Thoracic aorta (tissue), 2 donors: ENCODE data around the gene SCAMP5. TPM values are rescaled to one million over a fixed set of nuclear protein-coding genes. Genes with fewer than 3 reads are reported as not detected.

Experiments
- ATAC-seq: fragments of 150-250 bp; one replicate; pipeline ENCODE4 v1.8.0; 2017; ENCODE audit warnings: low read depth; ENCODE audit not compliant: insufficient number of reproducible peaks, low FRiP score
- DNase-seq: peaks from one replicate; pipeline ENCODE4 v3.0.0-alpha.2; 2020; ENCODE audit warnings: low spot score
- H3K27ac ChIP-seq, 2 donors: fragments of 200-600 bp; sonication (generic); 1 replicate in 1 of 2; 2 replicates in 1 of 2; pipeline ENCODE4 v1.5.1; 2016; ENCODE audit warnings: mild to moderate bottlenecking in 2 of 2, moderate library complexity in 2 of 2
- H3K27me3 ChIP-seq: fragments of 200-600 bp; sonication (generic); replicated peaks from 2 replicates; pipeline ENCODE4 v1.6.0; 2016; ENCODE audit warnings: mild to moderate bottlenecking; ENCODE audit not compliant: insufficient read depth
- H3K36me3 ChIP-seq: fragments of 200-600 bp; sonication (generic); one replicate; pipeline ENCODE4 v1.5.1; 2016
- H3K4me1 ChIP-seq, 2 donors: fragments of 200-600 bp; sonication (generic); 1 replicate in 1 of 2; 2 replicates in 1 of 2; pipeline versions ENCODE4 v1.5.1 to v1.6.0; 2016; ENCODE audit warnings: low read depth in 2 of 2, mild to moderate bottlenecking in 1 of 2; ENCODE audit not compliant: control insufficient read depth in 1 of 2
- H3K4me3 ChIP-seq: fragments of 200-600 bp; sonication (generic); 2 replicates; pipeline ENCODE4 v1.5.1; 2016; ENCODE audit warnings: mild to moderate bottlenecking
- H3K9me3 ChIP-seq: fragments of 200-600 bp; sonication (generic); 2 replicates; pipeline ENCODE4 v1.5.1; 2016
- total RNA-seq, 2 donors: library from RNA; depleted of rRNA; stranded (reverse); fragments of >200 nt; gene quantifications; one replicate each; pipeline versions ENCODE4 v1.1.0 to v1.2.3, GENCODE V29; 2016
- TF ChIP-seq, protein P1 (sequence below): fragments of 200-600 bp; sonication (generic); IDR thresholded peaks from one replicate; pipeline ENCODE4 v1.5.1; 2019; ENCODE audit warnings: antibody characterized with exemption

The SCAMP5 gene
- total RNA-seq, 2 donors from 2014 or later: 1.5 to 3.5 TPM

DNA sequence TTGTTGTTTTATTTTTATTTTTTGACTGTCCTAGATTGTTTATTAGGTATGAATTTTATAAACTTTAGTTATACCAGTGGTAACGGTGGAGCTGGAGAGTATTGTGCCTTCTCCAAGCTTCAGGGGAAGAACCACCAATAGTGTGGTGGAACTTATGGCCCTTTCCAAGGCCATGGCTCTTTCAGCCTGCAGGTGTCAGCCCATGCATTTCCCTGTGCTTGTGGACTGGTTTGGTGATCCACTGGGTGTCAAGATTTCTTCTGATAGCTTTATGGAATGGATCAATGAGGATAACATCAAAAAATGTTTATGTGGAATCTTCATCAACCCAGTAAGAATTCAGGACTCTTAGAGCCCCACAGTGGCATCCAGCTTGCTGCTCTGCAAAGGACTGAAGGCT, 19.2 kb upstream of the SCAMP5 start:
- TF ChIP-seq, protein P1, sequence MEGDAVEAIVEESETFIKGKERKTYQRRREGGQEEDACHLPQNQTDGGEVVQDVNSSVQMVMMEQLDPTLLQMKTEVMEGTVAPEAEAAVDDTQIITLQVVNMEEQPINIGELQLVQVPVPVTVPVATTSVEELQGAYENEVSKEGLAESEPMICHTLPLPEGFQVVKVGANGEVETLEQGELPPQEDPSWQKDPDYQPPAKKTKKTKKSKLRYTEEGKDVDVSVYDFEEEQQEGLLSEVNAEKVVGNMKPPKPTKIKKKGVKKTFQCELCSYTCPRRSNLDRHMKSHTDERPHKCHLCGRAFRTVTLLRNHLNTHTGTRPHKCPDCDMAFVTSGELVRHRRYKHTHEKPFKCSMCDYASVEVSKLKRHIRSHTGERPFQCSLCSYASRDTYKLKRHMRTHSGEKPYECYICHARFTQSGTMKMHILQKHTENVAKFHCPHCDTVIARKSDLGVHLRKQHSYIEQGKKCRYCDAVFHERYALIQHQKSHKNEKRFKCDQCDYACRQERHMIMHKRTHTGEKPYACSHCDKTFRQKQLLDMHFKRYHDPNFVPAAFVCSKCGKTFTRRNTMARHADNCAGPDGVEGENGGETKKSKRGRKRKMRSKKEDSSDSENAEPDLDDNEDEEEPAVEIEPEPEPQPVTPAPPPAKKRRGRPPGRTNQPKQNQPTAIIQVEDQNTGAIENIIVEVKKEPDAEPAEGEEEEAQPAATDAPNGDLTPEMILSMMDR: no peak
- Histone ChIP-seq H3K4me1 (no peaks in the 10 kb centered on the region), H3K4me3 (no peak overlapping the region), H3K27ac (no peak overlapping the region), H3K27me3 (no peaks in the 10 kb centered on the region), H3K36me3 (no peaks in the 10 kb centered on the region), H3K9me3 (no peaks in the 10 kb centered on the region)
- no peak for ATAC-seq
- DNase-seq: no peak

DNA sequence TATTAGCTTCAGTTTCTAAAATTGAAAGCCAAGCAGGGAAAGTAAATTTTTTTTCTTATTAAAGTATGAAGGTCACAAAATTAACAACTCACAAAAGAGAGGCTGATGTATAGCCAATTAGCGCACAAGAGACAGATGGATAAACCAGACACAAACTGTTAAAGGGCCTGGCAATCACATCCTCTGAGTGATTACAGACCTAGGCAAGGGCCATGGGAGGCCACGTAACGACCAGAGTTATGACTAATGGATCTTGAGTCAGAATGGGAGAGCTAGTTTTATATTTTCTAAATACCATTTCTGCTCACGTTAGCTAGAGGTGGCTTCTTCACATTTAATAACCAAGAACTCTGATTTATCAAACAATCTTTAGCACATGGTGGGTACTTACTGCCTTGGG, 17.8 kb upstream of the SCAMP5 start:
- Histone ChIP-seq H3K4me1 (no peaks in the 10 kb centered on the region), H3K4me3 (no peak overlapping the region), H3K9me3 (no peaks in the 10 kb centered on the region), H3K27ac (no peak overlapping the region), H3K27me3 (no peaks in the 10 kb centered on the region), H3K36me3 (no peaks in the 10 kb centered on the region)
- no peak for ATAC-seq
- TF ChIP-seq, protein P1: no peak
- no peak for DNase-seq

- no peaks in the 10 kb centered on the region for H3K9me3 ChIP-seq
- ATAC-seq: no peak
- TF ChIP-seq, protein P1: no peak
These were observed 17.3 kb upstream of the SCAMP5 start for GRCh38 chr15:74978077-74978476.

GRCh38 chr15:74978503-74978902, 16.9 kb upstream of the SCAMP5 start:
- TF ChIP-seq, protein P1: no peak
- DNase-seq (no peak), ATAC-seq (no peak)
- Histone ChIP-seq H3K27me3 (no peaks in the 10 kb centered on the region), H3K4me3 (no peak overlapping the region), H3K36me3 (no peaks in the 10 kb centered on the region), H3K27ac (no peak overlapping the region), H3K4me1 (no peaks in the 10 kb centered on the region), H3K9me3 (no peaks in the 10 kb centered on the region)

More at GRCh38 chr15:74978077-74978476, 17.3 kb upstream of the SCAMP5 start:
- Histone ChIP-seq H3K36me3 (no peaks in the 10 kb centered on the region), H3K4me1 (no peaks in the 10 kb centered on the region), H3K27ac (no peak overlapping the region), H3K4me3 (no peak overlapping the region), H3K27me3 (no peaks in the 10 kb centered on the region)
- DNase-seq: no peak

DNA sequence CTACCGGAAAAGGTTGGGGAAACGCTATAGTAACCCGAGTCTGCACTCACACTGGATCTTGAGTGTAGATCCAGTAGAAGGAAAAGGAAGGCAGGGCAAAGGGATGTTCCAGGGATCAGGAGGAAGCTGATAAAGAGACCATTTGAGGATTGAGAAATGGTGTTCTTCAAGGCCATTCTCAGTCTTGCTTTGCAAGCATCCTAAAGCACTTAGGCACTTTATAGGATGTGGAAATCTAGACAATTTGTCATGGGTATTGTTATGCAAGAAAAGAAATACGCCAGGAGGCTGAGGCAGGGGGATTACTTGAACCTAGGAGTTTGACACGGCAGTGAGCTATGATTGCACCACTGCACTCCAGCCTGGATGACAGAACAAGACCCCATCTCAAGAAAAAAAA, 13.2 kb upstream of the SCAMP5 start:
- Histone ChIP-seq H3K27ac (no peak overlapping the region), H3K4me1 (no peaks in the 10 kb centered on the region), H3K9me3 (no peaks in the 10 kb centered on the region), H3K27me3 (no peaks in the 10 kb centered on the region), H3K36me3 (no peaks in the 10 kb centered on the region), H3K4me3 (no peak overlapping the region)
- ATAC-seq (no peak), DNase-seq (no peak)
- TF ChIP-seq, protein P1: no peak
